ENCODE data around the gene TP53AIP1.

Gene TP53AIP1

GRCh38 chr11:128904656-128905344 is 37.9 kb downstream of the TP53AIP1 start:
- DNase-seq = peak; percentile 22

GRCh38 chr11:128904303-128904655 is 38.4 kb downstream of the TP53AIP1 start:
- DNase-seq = no peak

- DNase-seq = no peak
Observed at GRCh38 chr11:128903248-128904061, 39.2 kb downstream of the TP53AIP1 start.

- no peak for DNase-seq
Observed at GRCh38 chr11:128902515-128903066, 40.1 kb downstream of the TP53AIP1 start.

- DNase-seq = no peak
Observed at GRCh38 chr11:128901653-128902514, 40.8 kb downstream of the TP53AIP1 start.

GRCh38 chr11:128900468-128900867 is 42.2 kb downstream of the TP53AIP1 start:
- no peak for DNase-seq

GRCh38 chr11:128898580-128899344 is 43.9 kb downstream of the TP53AIP1 start:
- no peak for DNase-seq

- no peak for DNase-seq
Observed at GRCh38 chr11:128897826-128898225, 44.8 kb downstream of the TP53AIP1 start.

- DNase-seq = no peak
Observed at GRCh38 chr11:128896356-128896755, 46.3 kb downstream of the TP53AIP1 start.

GRCh38 chr11:128895526-128895925 is 47.1 kb downstream of the TP53AIP1 start:
- no peak for DNase-seq

GRCh38 chr11:128894685-128895084 is 48.0 kb downstream of the TP53AIP1 start:
- DNase-seq = no peak

GRCh38 chr11:128894286-128894681 is 48.4 kb downstream of the TP53AIP1 start:
- DNase-seq = no peak

- DNase-seq = no peak
Observed at GRCh38 chr11:128893578-128894285, 48.9 kb downstream of the TP53AIP1 start.

GRCh38 chr11:128892866-128893565 is 49.7 kb downstream of the TP53AIP1 start:
- DNase-seq = no peak

- no peak for DNase-seq
Observed at GRCh38 chr11:128891913-128892398, 50.7 kb downstream of the TP53AIP1 start.

GRCh38 chr11:128890543-128891368 is 51.9 kb downstream of the TP53AIP1 start, which contains the start of gene KCNJ5:
Gene KCNJ5 (plus strand): TSS chr11:128891356. CDS start chr11:128911274, 19,918 bp downstream.
- no peak for DNase-seq

- no peak for DNase-seq
Observed at GRCh38 chr11:128890216-128890542, 52.5 kb downstream of the TP53AIP1 start.

- no peak for DNase-seq
Observed at GRCh38 chr11:128889657-128890213, 52.9 kb downstream of the TP53AIP1 start.

All from activated naive CD4-positive, alpha-beta T cell treated with anti-CD3 and anti-CD28 coated beads, Interleukin-2, amount 50 U/mL, for 16 hours (primary cell).